HL-60 (cell line): ENCODE results near the gene ZBTB7B.
A peak's percentile ranks its signal among the peaks of the same experiment; 100 is the strongest.

Experiments
- DNase-seq, 2 experiments: peaks; one replicate each; pipeline ENCODE4 v3.0.0-alpha.2; 2010 to 2020; ENCODE audit warnings: low read depth in 1 of 2, low spot score in 1 of 2
- H3K27ac ChIP-seq: fragments of 250-450 bp; sonication (Bioruptor Pico); replicated peaks from 2 replicates; pipeline ENCODE4 v1.5.1; 2020; ENCODE audit warnings: mild to moderate bottlenecking, moderate library complexity
- H3K27me3 ChIP-seq: fragments of 250-450 bp; sonication (Bioruptor Pico); 2 replicates; pipeline ENCODE4 v1.5.1; 2021; ENCODE audit warnings: mild to moderate bottlenecking, moderate library complexity; ENCODE audit not compliant: insufficient read depth, poor library complexity, severe bottlenecking
- H3K4me3 ChIP-seq: replicated peaks from 2 replicates; pipeline ENCODE4 v1.5.1; 2011; ENCODE audit warnings: mild to moderate bottlenecking, control low read depth, low read length; ENCODE audit not compliant: insufficient read depth
- CTCF ChIP-seq: IDR thresholded peaks from one replicate; pipeline ENCODE4 v1.5.1; 2011; ENCODE audit warnings: low read length, control low read depth, inconsistent platforms; ENCODE audit not compliant: insufficient read depth
- GABPA ChIP-seq: IDR thresholded peaks from 2 replicates; pipeline ENCODE4 v1.6.1; 2012; ENCODE audit warnings: low read depth
- POLR2AphosphoS5 ChIP-seq: IDR thresholded peaks from 2 replicates; pipeline ENCODE4 v1.6.1; 2012; ENCODE audit warnings: low read depth
- REST ChIP-seq: IDR thresholded peaks from 2 replicates; pipeline ENCODE4 v1.6.1; 2012; ENCODE audit warnings: low read depth; ENCODE audit not compliant: insufficient replicate concordance
- SPI1 ChIP-seq: IDR thresholded peaks from 2 replicates; pipeline ENCODE4 v1.6.1; 2012; ENCODE audit warnings: low read depth, mild to moderate bottlenecking, borderline replicate concordance

The ZBTB7B gene

GRCh38 chr1:155062151-155062686 lies 59.6 kb downstream of the ZBTB7B start:
- Histone ChIP-seq H3K27ac (no peak overlapping the region), H3K27me3 (no peaks in the 10 kb centered on the region), H3K4me3 (no peak overlapping the region)
- DNase-seq = no peak
- TF ChIP-seq SPI1 (no peak), REST (no peak), POLR2AphosphoS5 (no peak), GABPA (no peak), CTCF (no peak)

- no peaks in the 10 kb centered on the region for H3K27me3 ChIP-seq
- TF ChIP-seq REST (no peak), SPI1 (no peak), CTCF (no peak), POLR2AphosphoS5 (no peak; the same call in 1 of the 2 replicates), GABPA (no peak)
- H3K27ac ChIP-seq = no peak overlapping the region
- no peak overlapping the region; the same call in 1 of the 2 replicates for H3K4me3 ChIP-seq
- peak in 1 of 2 experiments; percentile 50 for DNase-seq
These were observed 60.3 kb downstream of the ZBTB7B start for GRCh38 chr1:155062702-155063411.

- TF ChIP-seq REST (peak; percentile 12), CTCF (no peak), SPI1 (no peak; the same call in 1 of the 2 replicates), GABPA (no peak), POLR2AphosphoS5 (0 out of 2 replicates have a peak, but pooled peaks have one; percentile 14)
These were observed 61.0 kb downstream of the ZBTB7B start, which contains the start of gene EFNA4 for GRCh38 chr1:155063550-155064110. Gene EFNA4, plus strand, starts transcription at chr1:155063740. Its CDS starts 84 bp downstream, at chr1:155063824.

More at GRCh38 chr1:155063550-155064110, 61.0 kb downstream of the ZBTB7B start, which contains the start of gene EFNA4:
- peak; percentile 81 to 90 for DNase-seq
- no peak within 1 kb of the TSS for H3K27ac ChIP-seq
- peak within 1 kb of the TSS; percentile 53 for H3K4me3 ChIP-seq
- H3K27me3 ChIP-seq = no peaks in the 10 kb centered on the region
